ENCODE results near the gene WNT16.

Gene WNT16

DNA sequence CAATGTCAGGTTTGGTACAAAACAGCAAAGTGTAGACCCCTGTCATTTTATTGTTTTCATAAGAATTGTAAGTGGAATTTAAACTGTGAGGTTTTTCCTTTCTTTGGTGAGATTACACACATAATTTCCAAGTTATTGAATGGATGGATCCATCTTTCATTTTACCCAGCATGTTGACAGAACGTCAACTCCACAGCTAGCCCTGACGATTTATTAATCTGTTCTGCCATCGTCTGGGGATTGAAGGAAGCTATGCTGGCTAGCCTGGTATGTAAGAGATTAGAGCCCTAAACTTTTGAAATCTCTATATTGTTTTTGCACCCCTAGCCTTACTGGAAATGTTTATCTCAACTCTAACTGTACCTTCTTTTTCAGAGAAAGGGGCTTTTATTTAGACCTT is 8.6 kb downstream of the WNT16 start:
- Histone ChIP-seq H3F3A (ENCODE audit: low read depth) (no peaks in the 10 kb centered on the region), H3K4me1 (ENCODE audit: insufficient read depth, low read length, poor library complexity, severe bottlenecking) (no peaks in the 10 kb centered on the region), H3K36me3 (ENCODE audit: insufficient read depth, low read length) (no peaks in the 10 kb centered on the region), H3K9ac (ENCODE audit: low read depth, low read length, poor library complexity, severe bottlenecking) (no peak overlapping the region), H2AFZ (ENCODE audit: low read length) (no peak overlapping the region), H3K79me2 (ENCODE audit: insufficient read depth, low read length) (no peaks in the 10 kb centered on the region), H3K27me3 (ENCODE audit: insufficient read depth, low read length, poor library complexity, severe bottlenecking) (no peaks in the 10 kb centered on the region), H3K9me3 (ENCODE audit: insufficient read depth, low read depth, low read length) (no peaks in the 10 kb centered on the region), H3K4me3 (ENCODE audit: low read length, poor library complexity, severe bottlenecking) (no peak overlapping the region), H4K20me1 (ENCODE audit: insufficient read depth, low read length, poor library complexity, severe bottlenecking) (no peaks in the 10 kb centered on the region), H3K9me2 (replicated peaks; ENCODE audit: low read depth, low read length) (no peaks in the 10 kb centered on the region), H3K4me2 (ENCODE audit: low read depth, low read length, poor library complexity, severe bottlenecking) (no peak overlapping the region)
- TF ChIP-seq, protein P1, sequence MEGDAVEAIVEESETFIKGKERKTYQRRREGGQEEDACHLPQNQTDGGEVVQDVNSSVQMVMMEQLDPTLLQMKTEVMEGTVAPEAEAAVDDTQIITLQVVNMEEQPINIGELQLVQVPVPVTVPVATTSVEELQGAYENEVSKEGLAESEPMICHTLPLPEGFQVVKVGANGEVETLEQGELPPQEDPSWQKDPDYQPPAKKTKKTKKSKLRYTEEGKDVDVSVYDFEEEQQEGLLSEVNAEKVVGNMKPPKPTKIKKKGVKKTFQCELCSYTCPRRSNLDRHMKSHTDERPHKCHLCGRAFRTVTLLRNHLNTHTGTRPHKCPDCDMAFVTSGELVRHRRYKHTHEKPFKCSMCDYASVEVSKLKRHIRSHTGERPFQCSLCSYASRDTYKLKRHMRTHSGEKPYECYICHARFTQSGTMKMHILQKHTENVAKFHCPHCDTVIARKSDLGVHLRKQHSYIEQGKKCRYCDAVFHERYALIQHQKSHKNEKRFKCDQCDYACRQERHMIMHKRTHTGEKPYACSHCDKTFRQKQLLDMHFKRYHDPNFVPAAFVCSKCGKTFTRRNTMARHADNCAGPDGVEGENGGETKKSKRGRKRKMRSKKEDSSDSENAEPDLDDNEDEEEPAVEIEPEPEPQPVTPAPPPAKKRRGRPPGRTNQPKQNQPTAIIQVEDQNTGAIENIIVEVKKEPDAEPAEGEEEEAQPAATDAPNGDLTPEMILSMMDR (conservative IDR thresholded peaks at IDR 0.05; ENCODE audit: low read length), result peak; percentile 20; the same call in 1 of the 2 replicates
- TF ChIP-seq EZH2phosphoT487 (IDR thresholded peaks at IDR 0.05; ENCODE audit: borderline replicate concordance), result no peak

DNA sequence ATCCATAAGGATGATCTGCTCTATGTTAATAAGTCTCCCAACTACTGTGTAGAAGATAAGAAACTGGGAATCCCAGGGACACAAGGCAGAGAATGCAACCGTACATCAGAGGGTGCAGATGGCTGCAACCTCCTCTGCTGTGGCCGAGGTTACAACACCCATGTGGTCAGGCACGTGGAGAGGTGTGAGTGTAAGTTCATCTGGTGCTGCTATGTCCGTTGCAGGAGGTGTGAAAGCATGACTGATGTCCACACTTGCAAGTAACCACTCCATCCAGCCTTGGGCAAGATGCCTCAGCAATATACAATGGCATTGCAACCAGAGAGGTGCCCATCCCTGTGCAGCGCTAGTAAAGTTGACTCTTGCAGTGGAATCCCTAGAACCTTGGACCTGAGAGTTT is 10.3 kb downstream of the WNT16 start:
- H3K4me3 ChIP-seq (ENCODE audit: low read length, poor library complexity, severe bottlenecking), result no peak overlapping the region
- H3K9me3 ChIP-seq (ENCODE audit: insufficient read depth, low read depth, low read length), result no peaks in the 10 kb centered on the region
- H3K79me2 ChIP-seq (ENCODE audit: insufficient read depth, low read length), result no peaks in the 10 kb centered on the region
- no peaks in the 10 kb centered on the region for H4K20me1 ChIP-seq (ENCODE audit: insufficient read depth, low read length, poor library complexity, severe bottlenecking)
- no peak overlapping the region for H3K9ac ChIP-seq (ENCODE audit: low read depth, low read length, poor library complexity, severe bottlenecking)
- H3K27me3 ChIP-seq (ENCODE audit: insufficient read depth, low read length, poor library complexity, severe bottlenecking), result no peaks in the 10 kb centered on the region
- H3K36me3 ChIP-seq (ENCODE audit: insufficient read depth, low read length), result no peaks in the 10 kb centered on the region
- no peaks in the 10 kb centered on the region for H3K9me2 ChIP-seq (replicated peaks; ENCODE audit: low read depth, low read length)
- TF ChIP-seq EZH2phosphoT487 (IDR thresholded peaks at IDR 0.05; ENCODE audit: borderline replicate concordance), result no peak
- TF ChIP-seq, protein P1 (conservative IDR thresholded peaks at IDR 0.05; ENCODE audit: low read length), result no peak
- H3K4me1 ChIP-seq (ENCODE audit: insufficient read depth, low read length, poor library complexity, severe bottlenecking), result no peaks in the 10 kb centered on the region
- H3K4me2 ChIP-seq (ENCODE audit: low read depth, low read length, poor library complexity, severe bottlenecking), result no peak overlapping the region
- H2AFZ ChIP-seq (ENCODE audit: low read length), result no peak overlapping the region
- H3F3A ChIP-seq (ENCODE audit: low read depth), result no peaks in the 10 kb centered on the region

DNA sequence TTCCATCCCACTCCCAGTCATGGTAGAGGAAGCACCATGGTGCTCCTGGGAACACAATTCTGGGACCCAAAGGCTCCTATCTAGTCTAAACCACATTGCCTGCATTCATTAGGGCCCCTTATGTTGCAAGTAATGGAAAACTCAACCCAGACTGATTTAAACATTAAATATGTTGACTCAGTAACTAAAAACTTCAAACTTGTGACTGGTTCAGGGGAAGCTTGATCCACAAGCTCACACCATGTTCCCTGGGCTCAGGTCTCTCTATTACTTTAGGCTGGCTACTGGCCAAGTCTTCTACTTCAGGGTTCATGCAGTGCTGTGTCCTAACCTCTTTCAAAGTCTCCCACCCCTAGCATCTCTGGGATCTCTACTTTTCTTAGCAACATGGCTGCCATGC is 13.1 kb downstream of the WNT16 start:
- no peaks in the 10 kb centered on the region for H4K20me1 ChIP-seq (ENCODE audit: insufficient read depth, low read length, poor library complexity, severe bottlenecking)
- TF ChIP-seq, protein P1 (conservative IDR thresholded peaks at IDR 0.05; ENCODE audit: low read length), result no peak
- TF ChIP-seq EZH2phosphoT487 (IDR thresholded peaks at IDR 0.05; ENCODE audit: borderline replicate concordance), result no peak

More for the DNA sequence above, 13.1 kb downstream of the WNT16 start:
- Histone ChIP-seq H3K4me3 (ENCODE audit: low read length, poor library complexity, severe bottlenecking) (no peak overlapping the region), H2AFZ (ENCODE audit: low read length) (no peak overlapping the region), H3K27me3 (ENCODE audit: insufficient read depth, low read length, poor library complexity, severe bottlenecking) (no peaks in the 10 kb centered on the region), H3K9me3 (ENCODE audit: insufficient read depth, low read depth, low read length) (no peaks in the 10 kb centered on the region), H3K36me3 (ENCODE audit: insufficient read depth, low read length) (peaks cover under 1% of the 10 kb centered on the region; the same call in 1 of the 2 replicates), H3K79me2 (ENCODE audit: insufficient read depth, low read length) (no peaks in the 10 kb centered on the region), H3F3A (ENCODE audit: low read depth) (no peaks in the 10 kb centered on the region), H3K9ac (ENCODE audit: low read depth, low read length, poor library complexity, severe bottlenecking) (no peak overlapping the region), H3K9me2 (replicated peaks; ENCODE audit: low read depth, low read length) (no peaks in the 10 kb centered on the region), H3K4me1 (ENCODE audit: insufficient read depth, low read length, poor library complexity, severe bottlenecking) (no peaks in the 10 kb centered on the region), H3K4me2 (ENCODE audit: low read depth, low read length, poor library complexity, severe bottlenecking) (no peak overlapping the region)

Measured in Loucy (cell line).